Neural cell (in vitro differentiated cells): ENCODE results near the gene METTL16.

Source experiments
- CTCF ChIP-seq: fragments of 450-650 bp; IDR thresholded peaks from 2 replicates; pipeline ENCODE4 v1.5.1; 2014; ENCODE audit warnings: antibody characterized with exemption, mild to moderate bottlenecking, moderate library complexity; ENCODE audit not compliant: poor library complexity, severe bottlenecking
- EP300 ChIP-seq: fragments of 450-650 bp; conservative IDR thresholded peaks from 2 replicates; pipeline ENCODE4 v1.6.1; 2014; ENCODE audit warnings: antibody characterized with exemption, mild to moderate bottlenecking, moderate library complexity; ENCODE audit not compliant: poor library complexity, severe bottlenecking
- EZH2 ChIP-seq: fragments of 200-600, 300-800 bp; shearing (Covaris generic), sonication (generic); IDR thresholded peaks from 2 replicates; pipeline ENCODE4 v1.6.1; 2014; ENCODE audit warnings: antibody characterized with exemption, low read length, borderline replicate concordance, mild to moderate bottlenecking; ENCODE audit not compliant: insufficient read depth, poor library complexity, severe bottlenecking
- POLR2AphosphoS5 ChIP-seq: IDR thresholded peaks from 2 replicates; pipeline ENCODE4 v1.6.1; 2012
- RAD21 ChIP-seq: fragments of 450-650 bp; conservative IDR thresholded peaks from 2 replicates; pipeline ENCODE4 v1.6.1; 2014; ENCODE audit warnings: antibody characterized with exemption, mild to moderate bottlenecking, moderate library complexity

GRCh38 chr17:2468270-2468669, 43.4 kb downstream of the METTL16 start:
- TF ChIP-seq CTCF = no peak
- TF ChIP-seq EZH2 = no peak
- TF ChIP-seq POLR2AphosphoS5 = no peak
- no peak for TF ChIP-seq EP300
- TF ChIP-seq RAD21 = no peak
